ENCODE results near the gene COX5B.
"Not testable (repeated sequence)": the region's sequence is repeated elsewhere in the genome, so short reads cannot be mapped to it uniquely, and the experiment has no call there.

The COX5B gene

DNA sequence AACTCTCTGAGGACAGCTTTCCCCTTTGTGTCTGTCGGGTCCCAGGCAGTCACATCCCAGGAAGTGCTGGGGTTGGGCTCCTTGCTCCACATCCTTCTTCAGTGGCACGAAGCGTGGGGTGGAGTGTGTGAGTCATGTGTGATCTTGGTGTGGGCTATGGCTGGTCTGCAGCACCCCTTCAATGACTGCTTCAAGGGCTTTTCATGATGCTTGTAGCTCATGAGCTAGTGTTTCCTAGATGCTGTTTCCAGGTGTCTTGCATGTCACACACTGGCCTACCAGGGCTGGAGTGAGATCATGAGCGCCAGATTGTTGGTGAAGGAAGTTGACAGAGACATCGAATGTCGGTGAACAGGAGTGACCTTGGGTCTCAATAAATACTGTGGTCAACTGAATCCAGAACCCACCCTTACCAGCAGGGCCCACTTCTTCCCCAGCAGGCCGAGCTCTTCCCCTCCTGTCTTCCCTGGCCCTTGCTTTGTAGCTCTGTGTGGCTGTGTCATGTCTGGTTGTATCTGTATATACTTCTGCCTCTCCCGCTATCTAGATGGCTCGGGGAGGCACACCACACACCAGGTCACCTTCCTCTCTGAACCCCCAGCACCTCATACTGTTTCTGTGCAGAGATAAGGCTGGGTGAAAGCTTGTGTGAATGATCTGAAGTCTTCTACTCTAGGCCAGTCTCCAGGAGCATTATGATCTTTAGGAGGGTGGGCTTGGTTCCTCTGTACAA, 27.5 kb downstream of the COX5B start:
- WGBS (ENCODE audit: insufficient coverage, insufficient read length) = no CpG with 5 or more reads among the region's 9 CpGs
- Histone ChIP-seq H3K36me3 (ENCODE audit: control insufficient read depth, insufficient read depth, low read length) (no peaks in the 10 kb centered on the region), H3K27ac (ENCODE audit: low read length) (no peak overlapping the region), H3K4me3 (ENCODE audit: low read length) (no peak overlapping the region), H3K27me3 (ENCODE audit: control insufficient read depth, insufficient read depth, low read length) (no peaks in the 10 kb centered on the region), H3K4me1 (ENCODE audit: control insufficient read depth, insufficient read depth, low read length) (no peaks in the 10 kb centered on the region; the same call in 1 of the 2 replicates), H3K9me3 (ENCODE audit: control insufficient read depth, insufficient read depth, low read length) (no peaks in the 10 kb centered on the region)
- DNase-seq (ENCODE audit: low read depth, low spot score) = no peak

DNA sequence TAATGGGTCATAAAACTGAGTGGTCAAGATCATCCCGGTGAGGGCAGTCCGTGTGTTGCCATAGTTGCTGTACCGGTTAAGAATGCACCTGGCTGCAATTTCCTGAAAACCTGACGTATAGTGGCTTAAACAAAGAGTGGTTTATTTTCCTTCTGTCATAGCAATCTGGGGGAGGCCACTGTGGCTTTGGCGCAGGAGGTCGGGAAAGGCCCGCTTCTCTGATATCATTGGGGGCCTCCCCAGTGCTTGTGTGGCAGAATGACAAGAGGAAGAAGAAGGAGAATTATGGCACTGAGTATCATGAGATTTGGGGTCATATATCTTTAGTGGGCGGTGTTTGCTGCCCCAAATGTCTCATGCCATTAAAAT, 28.0 kb downstream of the COX5B start:
- Histone ChIP-seq H3K4me1 (ENCODE audit: control insufficient read depth, insufficient read depth, low read length) (no peaks in the 10 kb centered on the region; the same call in 1 of the 2 replicates), H3K27ac (ENCODE audit: low read length) (no peak overlapping the region), H3K27me3 (ENCODE audit: control insufficient read depth, insufficient read depth, low read length) (no peaks in the 10 kb centered on the region), H3K36me3 (ENCODE audit: control insufficient read depth, insufficient read depth, low read length) (no peaks in the 10 kb centered on the region), H3K4me3 (ENCODE audit: low read length) (no peak overlapping the region), H3K9me3 (ENCODE audit: control insufficient read depth, insufficient read depth, low read length) (no peaks in the 10 kb centered on the region)
- no peak for DNase-seq (ENCODE audit: low read depth, low spot score)
- WGBS (ENCODE audit: insufficient coverage, insufficient read length) = no CpG with 5 or more reads among the region's 8 CpGs

DNA sequence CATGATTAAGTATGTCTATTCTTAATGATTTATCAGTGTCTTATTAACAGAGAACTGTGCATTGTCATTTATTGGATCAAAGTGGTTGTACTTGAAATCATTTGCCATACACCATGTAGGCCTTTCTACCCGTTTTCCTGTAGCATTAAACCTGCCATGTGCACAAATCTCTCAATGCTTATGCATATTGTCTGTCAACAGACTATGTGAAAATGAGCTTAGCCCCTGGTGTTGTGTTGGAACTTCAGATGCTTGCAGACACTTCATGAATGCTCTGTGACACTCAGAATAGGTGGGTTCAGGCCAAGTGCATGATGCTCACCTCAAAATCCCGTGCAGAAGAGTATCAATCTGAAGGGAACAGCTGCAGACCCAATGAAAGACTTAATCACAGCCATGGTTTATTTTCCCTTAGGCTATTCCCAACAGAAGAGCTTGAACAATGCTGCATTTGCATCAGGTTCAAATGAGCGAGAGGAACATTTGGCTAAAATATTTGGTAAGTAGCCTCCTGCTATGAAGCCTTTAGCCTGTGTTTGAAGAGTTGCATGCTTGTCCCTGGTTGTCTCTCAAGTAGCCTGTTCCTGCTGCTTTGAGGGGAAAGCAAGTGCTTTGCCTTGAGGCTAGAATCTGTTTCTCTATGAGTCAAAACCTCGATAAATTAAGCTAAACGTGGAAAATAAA, 29.7 kb downstream of the COX5B start:
- no peak for DNase-seq (ENCODE audit: low read depth, low spot score)
- Histone ChIP-seq H3K9me3 (ENCODE audit: control insufficient read depth, insufficient read depth, low read length) (no peaks in the 10 kb centered on the region), H3K36me3 (ENCODE audit: control insufficient read depth, insufficient read depth, low read length) (no peaks in the 10 kb centered on the region), H3K27ac (ENCODE audit: low read length) (no peak overlapping the region), H3K4me1 (ENCODE audit: control insufficient read depth, insufficient read depth, low read length) (no peaks in the 10 kb centered on the region), H3K4me3 (ENCODE audit: low read length) (no peak overlapping the region), H3K27me3 (ENCODE audit: control insufficient read depth, insufficient read depth, low read length) (no peaks in the 10 kb centered on the region)
- WGBS (ENCODE audit: insufficient coverage, insufficient read length) = no CpG with 5 or more reads among the region's 5 CpGs

DNA sequence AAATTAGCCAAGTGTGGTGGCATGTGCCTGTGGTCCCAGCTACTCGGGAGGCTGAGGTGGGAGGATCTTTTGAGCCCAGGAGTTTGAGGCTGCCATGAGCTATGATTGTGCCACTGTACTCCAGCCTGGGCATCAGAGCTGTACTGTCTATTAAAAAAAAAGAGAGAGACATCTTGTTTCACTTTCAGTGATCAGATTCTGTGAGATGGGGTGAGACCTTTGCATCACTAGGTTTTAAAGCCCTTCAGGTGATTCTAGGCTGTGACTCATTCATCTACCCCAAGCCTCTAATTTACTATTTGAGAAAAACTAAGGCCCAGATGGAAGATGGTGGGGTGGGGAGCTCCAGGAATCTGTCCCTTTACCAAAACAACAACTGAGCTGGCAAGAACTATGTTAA, 30.8 kb downstream of the COX5B start:
- Histone ChIP-seq H3K36me3 (ENCODE audit: control insufficient read depth, insufficient read depth, low read length) (no peaks in the 10 kb centered on the region), H3K9me3 (ENCODE audit: control insufficient read depth, insufficient read depth, low read length) (no peaks in the 10 kb centered on the region), H3K27me3 (ENCODE audit: control insufficient read depth, insufficient read depth, low read length) (no peaks in the 10 kb centered on the region), H3K27ac (ENCODE audit: low read length) (no peak overlapping the region), H3K4me1 (ENCODE audit: control insufficient read depth, insufficient read depth, low read length) (no peaks in the 10 kb centered on the region), H3K4me3 (ENCODE audit: low read length) (no peak overlapping the region)
- no CpG with 5 or more reads among the region's 1 CpG for WGBS (ENCODE audit: insufficient coverage, insufficient read length)
- no peak for DNase-seq (ENCODE audit: low read depth, low spot score)

DNA sequence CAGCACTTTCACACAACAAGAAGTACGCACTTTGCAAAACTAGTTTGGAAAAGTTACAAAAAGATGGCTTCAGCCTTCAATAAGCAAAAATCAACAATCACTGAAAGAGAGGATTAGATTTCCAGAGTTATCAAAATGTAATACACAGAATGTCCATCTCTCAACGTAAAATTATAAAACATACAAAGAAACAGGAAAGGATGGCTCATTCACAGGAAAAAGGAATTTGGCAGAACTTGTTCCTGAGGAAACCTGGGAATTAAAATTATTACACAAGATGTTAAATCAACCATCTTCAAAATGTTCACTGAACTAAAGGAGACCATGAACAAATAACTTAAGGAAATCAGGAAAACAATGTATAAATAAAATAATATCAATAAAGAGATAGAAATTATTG, 31.6 kb downstream of the COX5B start:
- DNase-seq (ENCODE audit: low read depth, low spot score) = no peak
- Histone ChIP-seq H3K27ac (ENCODE audit: low read length) (no peak overlapping the region), H3K27me3 (ENCODE audit: control insufficient read depth, insufficient read depth, low read length) (no peaks in the 10 kb centered on the region), H3K4me1 (ENCODE audit: control insufficient read depth, insufficient read depth, low read length) (no peaks in the 10 kb centered on the region), H3K4me3 (ENCODE audit: low read length) (no peak overlapping the region), H3K36me3 (ENCODE audit: control insufficient read depth, insufficient read depth, low read length) (no peaks in the 10 kb centered on the region), H3K9me3 (ENCODE audit: control insufficient read depth, insufficient read depth, low read length) (no peaks in the 10 kb centered on the region)
- no CpG with 5 or more reads among the region's 2 CpGs for WGBS (ENCODE audit: insufficient coverage, insufficient read length)

DNA sequence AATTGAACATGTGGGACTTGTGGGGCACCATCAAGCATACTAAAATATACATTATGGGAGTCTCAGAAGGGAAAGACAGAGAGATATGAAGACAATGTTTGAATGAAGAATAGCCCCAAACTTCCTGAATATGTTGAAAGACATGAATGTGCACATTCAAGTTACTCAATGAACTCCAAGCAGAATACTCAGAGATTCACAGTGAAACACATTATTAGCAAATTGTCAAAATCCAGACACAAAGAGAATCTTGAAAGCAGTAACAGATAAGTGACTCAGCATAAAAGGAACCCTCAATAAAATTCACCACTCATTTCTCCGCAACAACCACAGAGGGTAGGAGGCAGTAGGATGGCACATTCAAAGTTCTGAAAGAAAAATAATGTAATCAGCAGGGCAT, 32.4 kb downstream of the COX5B start:
- Histone ChIP-seq H3K4me3 (ENCODE audit: low read length) (no peak overlapping the region), H3K9me3 (ENCODE audit: control insufficient read depth, insufficient read depth, low read length) (no peaks in the 10 kb centered on the region), H3K36me3 (ENCODE audit: control insufficient read depth, insufficient read depth, low read length) (no peaks in the 10 kb centered on the region), H3K4me1 (ENCODE audit: control insufficient read depth, insufficient read depth, low read length) (no peaks in the 10 kb centered on the region), H3K27ac (ENCODE audit: low read length) (no peak overlapping the region), H3K27me3 (ENCODE audit: control insufficient read depth, insufficient read depth, low read length) (no peaks in the 10 kb centered on the region)
- DNase-seq (ENCODE audit: low read depth, low spot score) = no peak
- no CpG with 5 or more reads among the region's 1 CpG for WGBS (ENCODE audit: insufficient coverage, insufficient read length)

DNA sequence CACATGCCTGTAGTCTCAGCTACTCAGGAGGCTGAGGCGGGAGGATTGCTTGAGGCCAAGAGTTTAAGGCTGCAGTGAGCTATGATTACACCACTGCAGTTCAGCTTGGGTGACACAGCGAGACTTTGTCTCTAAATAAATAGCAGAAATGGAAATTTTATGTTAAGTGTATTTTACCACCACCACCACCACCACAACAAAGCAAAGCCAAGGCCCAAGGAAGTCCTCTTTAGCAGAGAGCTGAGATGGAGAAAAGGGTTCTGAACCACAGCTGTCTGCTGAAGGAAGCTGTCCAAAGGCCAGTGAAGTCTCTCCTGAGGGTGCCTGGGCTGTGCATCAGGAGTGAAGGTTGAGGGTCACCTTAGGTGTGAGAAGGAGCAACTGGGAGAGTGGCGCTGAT, 41.4 kb downstream of the COX5B start:
- not testable (repeated sequence) for H3K36me3 ChIP-seq (ENCODE audit: control insufficient read depth, insufficient read depth, low read length); H3K4me1 ChIP-seq (ENCODE audit: control insufficient read depth, insufficient read depth, low read length); H3K9me3 ChIP-seq (ENCODE audit: control insufficient read depth, insufficient read depth, low read length); H3K4me3 ChIP-seq (ENCODE audit: low read length); DNase-seq (ENCODE audit: low read depth, low spot score); H3K27ac ChIP-seq (ENCODE audit: low read length); H3K27me3 ChIP-seq (ENCODE audit: control insufficient read depth, insufficient read depth, low read length)
- no CpG with 5 or more reads among the region's 3 CpGs for WGBS (ENCODE audit: insufficient coverage, insufficient read length)

DNA sequence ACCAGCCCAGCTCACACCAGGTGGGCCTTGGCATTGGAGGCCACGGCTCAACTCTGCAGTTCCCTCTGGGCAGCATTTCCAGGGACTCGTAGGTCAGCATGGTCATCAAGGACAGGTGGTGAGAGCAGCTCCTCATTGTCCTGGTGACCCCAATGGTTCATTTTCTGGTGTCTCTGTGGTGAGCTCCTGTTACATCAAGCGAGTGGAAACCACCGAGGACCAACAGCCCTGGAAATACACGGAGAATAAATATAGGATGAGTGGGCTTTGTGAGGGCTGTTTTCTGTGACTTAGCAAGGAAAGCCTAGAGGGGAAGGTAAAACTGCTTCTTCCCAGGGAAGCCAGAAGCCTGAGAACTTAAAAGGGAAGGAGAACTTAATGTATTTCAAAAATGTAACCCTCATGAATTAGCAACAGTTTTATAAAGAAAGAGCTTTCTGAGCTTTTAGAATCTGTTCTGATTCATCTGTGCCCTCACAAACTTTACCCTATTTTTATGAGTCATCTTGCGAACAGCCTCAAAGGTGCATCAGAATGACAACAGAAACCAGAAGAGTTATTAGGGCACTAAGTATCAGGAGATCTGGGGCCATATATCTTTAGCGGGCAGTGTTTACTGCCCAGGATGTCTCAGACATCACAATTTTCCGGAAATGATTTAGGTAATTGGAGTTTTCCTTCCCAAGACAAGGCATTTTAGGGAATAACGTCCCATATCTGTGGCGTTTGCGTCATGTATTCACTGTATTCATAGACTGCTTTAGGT, 42.4 kb downstream of the COX5B start:
- H3K9me3 ChIP-seq (ENCODE audit: control insufficient read depth, insufficient read depth, low read length) = no peaks in the 10 kb centered on the region
- no peaks in the 10 kb centered on the region for H3K36me3 ChIP-seq (ENCODE audit: control insufficient read depth, insufficient read depth, low read length)
- no peak overlapping the region for H3K27ac ChIP-seq (ENCODE audit: low read length)
- no peaks in the 10 kb centered on the region for H3K27me3 ChIP-seq (ENCODE audit: control insufficient read depth, insufficient read depth, low read length)
- no peak for DNase-seq (ENCODE audit: low read depth, low spot score)
- no CpG with 5 or more reads among the region's 11 CpGs for WGBS (ENCODE audit: insufficient coverage, insufficient read length)
- peaks cover 2% of the 10 kb centered on the region; the same call in 1 of the 2 replicates for H3K4me1 ChIP-seq (ENCODE audit: control insufficient read depth, insufficient read depth, low read length)
- H3K4me3 ChIP-seq (ENCODE audit: low read length) = no peak overlapping the region

DNA sequence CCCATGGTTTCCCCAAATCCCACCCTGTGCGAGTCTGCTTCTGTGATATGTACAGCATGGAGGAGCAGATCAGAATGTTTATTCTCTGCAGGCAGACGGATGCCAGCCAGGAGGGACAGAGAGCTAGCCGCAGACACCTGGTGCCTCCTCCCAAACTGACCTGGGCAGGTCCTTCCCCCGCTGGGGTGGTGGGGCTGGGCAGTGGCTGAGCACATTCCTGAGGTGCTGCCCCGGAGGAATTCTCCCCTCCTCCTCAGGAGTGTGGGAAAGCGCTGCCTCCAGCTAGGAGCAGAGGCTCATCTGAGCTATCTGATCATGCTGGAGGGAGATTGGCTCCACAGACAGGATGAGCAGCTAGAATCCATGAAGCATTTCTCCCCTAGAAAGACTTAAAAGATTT, 45.3 kb downstream of the COX5B start:
- no CpG with 5 or more reads among the region's 6 CpGs for WGBS (ENCODE audit: insufficient coverage, insufficient read length)
- Histone ChIP-seq H3K9me3 (ENCODE audit: control insufficient read depth, insufficient read depth, low read length) (no peaks in the 10 kb centered on the region), H3K36me3 (ENCODE audit: control insufficient read depth, insufficient read depth, low read length) (no peaks in the 10 kb centered on the region), H3K27ac (ENCODE audit: low read length) (no peak overlapping the region), H3K4me3 (ENCODE audit: low read length) (no peak overlapping the region), H3K4me1 (ENCODE audit: control insufficient read depth, insufficient read depth, low read length) (peaks cover 2% of the 10 kb centered on the region; the same call in 1 of the 2 replicates), H3K27me3 (ENCODE audit: control insufficient read depth, insufficient read depth, low read length) (no peaks in the 10 kb centered on the region)
- peak; percentile 29 for DNase-seq (ENCODE audit: low read depth, low spot score)

DNA sequence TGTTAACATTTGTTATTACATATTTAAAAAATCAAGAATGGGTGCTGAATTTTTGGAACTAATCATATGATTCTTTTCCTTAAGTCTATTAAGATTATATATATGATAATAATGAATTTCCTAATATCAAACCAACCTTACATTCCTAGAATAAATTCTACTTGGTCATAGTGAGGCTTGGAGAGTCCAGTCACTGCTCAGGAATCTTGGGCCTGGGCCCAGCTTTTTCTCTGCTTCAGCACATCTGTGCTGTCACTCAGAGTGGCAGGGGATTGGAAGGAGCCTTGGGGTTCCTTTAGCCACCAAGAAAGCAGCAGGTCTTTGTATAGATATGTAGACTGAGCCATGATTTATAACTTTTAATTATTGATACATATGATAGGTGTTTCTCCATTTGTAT, 47.6 kb downstream of the COX5B start:
- H3K27ac ChIP-seq (ENCODE audit: low read length) = no peak overlapping the region
- H3K4me1 ChIP-seq (ENCODE audit: control insufficient read depth, insufficient read depth, low read length) = peaks cover 2% of the 10 kb centered on the region; the same call in 1 of the 2 replicates
- no peak overlapping the region for H3K4me3 ChIP-seq (ENCODE audit: low read length)
- no peaks in the 10 kb centered on the region for H3K27me3 ChIP-seq (ENCODE audit: control insufficient read depth, insufficient read depth, low read length)
- no peak for DNase-seq (ENCODE audit: low read depth, low spot score)
- H3K36me3 ChIP-seq (ENCODE audit: control insufficient read depth, insufficient read depth, low read length) = no peaks in the 10 kb centered on the region
- H3K9me3 ChIP-seq (ENCODE audit: control insufficient read depth, insufficient read depth, low read length) = no peaks in the 10 kb centered on the region

Data from iPS DF 6.9 (cell line).